SU-DHL-6 (cell line): Measurements from ENCODE around the gene TRIM33.

ENCODE experiments used
- H2AFZ ChIP-seq: fragments of 200-600 bp; sonication (generic); 2 replicates; pipeline ENCODE4 v1.6.1; 2014; ENCODE audit warnings: low read depth, mild to moderate bottlenecking, moderate library complexity, mixed read lengths, antibody characterized with exemption, low read length; ENCODE audit not compliant: severe bottlenecking
- H3F3A ChIP-seq: fragments of 200-600 bp; shearing (Covaris generic); 2 replicates; pipeline ENCODE4 v1.6.0; 2016; ENCODE audit warnings: antibody characterized with exemption, mild to moderate bottlenecking; ENCODE audit not compliant: insufficient read depth
- H3K27ac ChIP-seq: fragments of 200-600 bp; sonication (generic); 2 replicates; pipeline ENCODE4 v1.5.1; 2016; ENCODE audit warnings: low read depth, mild to moderate bottlenecking, low read length, moderate library complexity, mixed read lengths
- H3K27me3 ChIP-seq: fragments of 200-600 bp; sonication (generic), shearing (Covaris generic); 2 replicates; pipeline ENCODE4 v1.6.0; 2014; ENCODE audit warnings: mild to moderate bottlenecking, low read length
- H3K36me3 ChIP-seq: fragments of 200-600 bp; sonication (generic); 2 replicates; pipeline ENCODE4 v1.6.1; 2014; ENCODE audit warnings: mild to moderate bottlenecking, low read length, mixed read lengths
- H3K4me2 ChIP-seq: fragments of 300-600, 200-600 bp; shearing (Covaris generic), sonication (generic); 2 replicates; pipeline ENCODE4 v1.6.0; 2014; ENCODE audit warnings: low read length, low read depth, mild to moderate bottlenecking; ENCODE audit not compliant: poor library complexity, severe bottlenecking
- H3K4me3 ChIP-seq: fragments of 200-600 bp; sonication (generic); 2 replicates; pipeline ENCODE4 v1.5.1; 2014; ENCODE audit warnings: antibody characterized with exemption, low read length, mild to moderate bottlenecking, mixed read lengths; ENCODE audit not compliant: insufficient read depth, poor library complexity, severe bottlenecking
- H3K79me2 ChIP-seq: fragments of 200-600 bp; sonication (generic); 2 replicates; pipeline ENCODE4 v1.6.1; 2014; ENCODE audit warnings: mild to moderate bottlenecking, low read length, moderate library complexity; ENCODE audit not compliant: insufficient read depth
- H3K9ac ChIP-seq: fragments of 200-600 bp; sonication (generic); 2 replicates; pipeline ENCODE4 v1.7.0; 2014; ENCODE audit warnings: mild to moderate bottlenecking, low read length
- H3K9me2 ChIP-seq: fragments of 200-600 bp; sonication (generic); replicated peaks from 2 replicates; pipeline ENCODE4 v1.6.1; 2014; ENCODE audit warnings: low read length; ENCODE audit not compliant: insufficient read depth
- H3K9me3 ChIP-seq: fragments of 200-600 bp; sonication (generic); 2 replicates; pipeline ENCODE4 v1.6.1; 2014; ENCODE audit warnings: low read length, mixed read lengths; ENCODE audit not compliant: insufficient read depth
- H4K20me1 ChIP-seq: fragments of 200-600 bp; sonication (generic); 2 replicates; pipeline ENCODE4 v1.6.1; 2014; ENCODE audit warnings: low read depth, mild to moderate bottlenecking, antibody characterized with exemption, low read length, moderate library complexity, mixed read lengths
- EZH2phosphoT487 ChIP-seq: fragments of 200-600 bp; sonication (generic), shearing (Covaris generic); conservative IDR thresholded peaks from 2 replicates; pipeline ENCODE4 v1.6.1; 2018; ENCODE audit warnings: mild to moderate bottlenecking, antibody characterized with exemption, low read length, moderate library complexity, mixed read lengths
- TF ChIP-seq, protein P1 (sequence below): fragments of 200-600 bp; sonication (generic); IDR thresholded peaks from one replicate; pipeline ENCODE4 v1.5.1; 2017; ENCODE audit warnings: antibody characterized with exemption, mild to moderate bottlenecking, low read length, moderate library complexity; ENCODE audit not compliant: insufficient read depth, poor library complexity, severe bottlenecking

Gene TRIM33

DNA sequence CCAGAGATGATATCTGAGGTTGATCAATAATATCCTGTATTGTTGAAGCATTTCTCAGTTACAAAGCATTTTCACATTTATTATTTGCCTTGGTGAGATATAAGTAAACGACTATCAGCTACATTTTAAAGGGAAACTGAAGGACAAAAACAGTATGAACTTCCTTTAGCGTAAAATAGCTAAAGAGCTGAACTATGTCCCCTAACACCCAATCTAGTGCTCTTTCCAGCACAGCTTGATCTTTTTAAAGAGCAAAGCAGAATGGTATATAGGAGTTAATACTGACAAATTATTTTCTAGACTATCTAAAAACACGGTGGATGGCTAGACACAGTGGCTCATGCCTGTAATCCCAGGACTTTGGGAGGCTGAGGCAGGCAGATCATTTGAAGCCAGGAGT, 3.5 kb downstream of the TRIM33 start:
- no peak overlapping the region for H3K4me3 ChIP-seq
- peaks cover 82% of the 10 kb centered on the region for H3K79me2 ChIP-seq
- H3K4me2 ChIP-seq, result peak overlapping the region; percentile 94
- H3K27me3 ChIP-seq, result no peaks in the 10 kb centered on the region
- H3K9me2 ChIP-seq, result no peaks in the 10 kb centered on the region
- peaks cover 14% of the 10 kb centered on the region for H3F3A ChIP-seq
- TF ChIP-seq, protein P1, sequence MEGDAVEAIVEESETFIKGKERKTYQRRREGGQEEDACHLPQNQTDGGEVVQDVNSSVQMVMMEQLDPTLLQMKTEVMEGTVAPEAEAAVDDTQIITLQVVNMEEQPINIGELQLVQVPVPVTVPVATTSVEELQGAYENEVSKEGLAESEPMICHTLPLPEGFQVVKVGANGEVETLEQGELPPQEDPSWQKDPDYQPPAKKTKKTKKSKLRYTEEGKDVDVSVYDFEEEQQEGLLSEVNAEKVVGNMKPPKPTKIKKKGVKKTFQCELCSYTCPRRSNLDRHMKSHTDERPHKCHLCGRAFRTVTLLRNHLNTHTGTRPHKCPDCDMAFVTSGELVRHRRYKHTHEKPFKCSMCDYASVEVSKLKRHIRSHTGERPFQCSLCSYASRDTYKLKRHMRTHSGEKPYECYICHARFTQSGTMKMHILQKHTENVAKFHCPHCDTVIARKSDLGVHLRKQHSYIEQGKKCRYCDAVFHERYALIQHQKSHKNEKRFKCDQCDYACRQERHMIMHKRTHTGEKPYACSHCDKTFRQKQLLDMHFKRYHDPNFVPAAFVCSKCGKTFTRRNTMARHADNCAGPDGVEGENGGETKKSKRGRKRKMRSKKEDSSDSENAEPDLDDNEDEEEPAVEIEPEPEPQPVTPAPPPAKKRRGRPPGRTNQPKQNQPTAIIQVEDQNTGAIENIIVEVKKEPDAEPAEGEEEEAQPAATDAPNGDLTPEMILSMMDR, result no peak
- TF ChIP-seq EZH2phosphoT487, result no peak
- no peaks in the 10 kb centered on the region for H3K9me3 ChIP-seq
- H3K9ac ChIP-seq, result peak overlapping the region; percentile 77
- H2AFZ ChIP-seq, result no peak overlapping the region
- H3K27ac ChIP-seq, result no peak overlapping the region
- peaks cover 18% of the 10 kb centered on the region; the same call in 1 of the 2 replicates for H3K36me3 ChIP-seq
- H4K20me1 ChIP-seq, result peaks cover 35% of the 10 kb centered on the region

- H3K27ac ChIP-seq, result no peak overlapping the region
- H3K4me2 ChIP-seq, result no peak overlapping the region
Measured at GRCh38 chr1:114505148-114505561, 5.8 kb downstream of the TRIM33 start.

DNA sequence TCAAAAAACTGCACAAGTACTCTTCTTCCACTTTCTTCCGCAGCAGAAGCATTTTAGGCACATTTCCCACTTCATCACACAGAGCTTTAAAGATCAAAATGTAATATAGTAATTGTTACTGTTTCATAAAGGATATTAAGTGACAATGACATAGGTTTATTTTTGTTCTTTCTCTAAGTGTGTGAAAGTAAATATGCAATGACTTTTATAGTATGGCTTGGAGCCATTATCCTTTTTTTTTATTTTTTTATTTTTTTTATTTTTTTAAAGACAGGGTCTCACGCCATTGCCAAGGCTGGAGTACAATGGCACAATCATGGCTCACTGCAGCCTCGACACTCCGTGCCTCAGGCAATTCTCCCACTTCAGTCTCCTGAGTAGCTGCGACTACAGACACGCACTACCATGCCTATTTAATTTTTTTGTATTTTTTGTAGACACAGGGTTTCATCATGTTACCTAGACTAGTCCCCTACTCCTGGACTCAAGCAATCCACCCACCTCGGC, 7.0 kb downstream of the TRIM33 start:
- H3K27ac ChIP-seq, result no peak overlapping the region
- H2AFZ ChIP-seq, result no peak overlapping the region
- H3K36me3 ChIP-seq, result peaks cover 18% of the 10 kb centered on the region; the same call in 1 of the 2 replicates
- H3F3A ChIP-seq, result peaks cover 8% of the 10 kb centered on the region; the same call in 1 of the 2 replicates
- no peak for TF ChIP-seq EZH2phosphoT487
- TF ChIP-seq, protein P1, result no peak
- H3K9me3 ChIP-seq, result no peaks in the 10 kb centered on the region
- H3K9me2 ChIP-seq, result no peaks in the 10 kb centered on the region
- no peak overlapping the region for H3K9ac ChIP-seq
- H3K27me3 ChIP-seq, result no peaks in the 10 kb centered on the region
- peaks cover 100% of the 10 kb centered on the region for H3K79me2 ChIP-seq
- H4K20me1 ChIP-seq, result peaks cover 31% of the 10 kb centered on the region
- H3K4me3 ChIP-seq, result no peak overlapping the region
- H3K4me2 ChIP-seq, result no peak overlapping the region

More at GRCh38 chr1:114505148-114505561, 5.8 kb downstream of the TRIM33 start:
- Histone ChIP-seq H3K27me3 (no peaks in the 10 kb centered on the region), H3K9me2 (no peaks in the 10 kb centered on the region), H3K36me3 (peaks cover 18% of the 10 kb centered on the region; the same call in 1 of the 2 replicates), H3K9me3 (no peaks in the 10 kb centered on the region), H3K4me3 (no peak overlapping the region), H3K9ac (no peak overlapping the region), H4K20me1 (peaks cover 36% of the 10 kb centered on the region), H3K79me2 (peaks cover 100% of the 10 kb centered on the region), H3F3A (peaks cover 8% of the 10 kb centered on the region; the same call in 1 of the 2 replicates), H2AFZ (no peak overlapping the region)
- no peak for TF ChIP-seq EZH2phosphoT487
- TF ChIP-seq, protein P1, result no peak
